Endothelial cell of umbilical vein (primary cell): Measurements from ENCODE around the gene PLEKHA8. TPM values are rescaled to one million over a fixed set of nuclear protein-coding genes. Genes with fewer than 3 reads are reported as not detected.

Source experiments
- BruUV-seq: library from RNA; stranded (reverse); fragments of 400-500 nt; replicated peaks from 2 replicates; lab custom pipeline; 2021; lab: Mats Ljungman, UMichigan
- CTCF ChIA-PET: fragments of 300-600, 350-600 bp; sonication (Branson Sonifier 250); formaldehyde crosslinking; loops from one replicate; lab custom pipeline; 2021; ENCODE audit warnings: antibody characterized with exemption, inconsistent platforms; lab: Charles Lee
- POLR2A ChIA-PET: fragments of 300-600, 350-600 bp; sonication (Branson Sonifier 250); formaldehyde crosslinking; loops from one replicate; lab custom pipeline; 2021; ENCODE audit warnings: antibody characterized with exemption, inconsistent platforms; lab: Charles Lee
- DNase-seq: peaks from one replicate; pipeline ENCODE4 v3.0.0-alpha.2; 2011; ENCODE audit warnings: low read depth, low spot score
- FAIRE-seq: peaks from 2 replicates; lab custom pipeline; 2011; peaks lifted over from hg19 to GRCh38; lab: Jason Lieb, UNC
- H2AFZ ChIP-seq: 2 replicates; pipeline ENCODE4 v1.6.0; 2012; ENCODE audit warnings: low read depth, low read length, control low read depth, inconsistent platforms
- H3K27ac ChIP-seq: 2 replicates; pipeline ENCODE4 v1.5.1; 2011; ENCODE audit warnings: low read depth, mild to moderate bottlenecking, control low read depth, low read length, moderate library complexity; ENCODE audit not compliant: insufficient read depth
- H3K27me3 ChIP-seq, 2 experiments: 2 replicates each; pipeline versions ENCODE4 v1.6.0 to v1.6.1; 2011; ENCODE audit warnings: low read length in 2 of 2, mixed read lengths in 1 of 2; ENCODE audit not compliant: control insufficient read depth in 2 of 2, insufficient read depth in 2 of 2
- H3K36me3 ChIP-seq, 2 experiments: 2 replicates in 1 of 2; 3 replicates in 1 of 2; pipeline ENCODE4 v1.5.1; 2011; ENCODE audit warnings: low read length in 2 of 2, mild to moderate bottlenecking in 1 of 2, moderate library complexity in 1 of 2; ENCODE audit not compliant: control insufficient read depth in 2 of 2, insufficient read depth in 2 of 2; ENCODE audit errors: extremely low read depth in 1 of 2
- H3K4me1 ChIP-seq: 3 replicates; pipeline ENCODE4 v1.5.1; 2011; ENCODE audit warnings: mild to moderate bottlenecking, low read length; ENCODE audit not compliant: control insufficient read depth, insufficient read depth; ENCODE audit errors: extremely low read depth
- H3K4me2 ChIP-seq: 2 replicates; pipeline ENCODE4 v1.6.1; 2011; ENCODE audit warnings: low read length, control low read depth, mixed read lengths; ENCODE audit not compliant: insufficient read depth
- H3K4me3 ChIP-seq, 3 experiments: fragments of 200-600 bp in 1 of 3; sonication (generic), shearing (Covaris generic) in 1 of 3; replicated peaks in 1 of 3; 2 replicates each; pipeline ENCODE4 v1.5.1; 2011 to 2016; ENCODE audit warnings: control low read depth in 3 of 3, low read length in 3 of 3, mild to moderate bottlenecking in 2 of 3, inconsistent platforms in 1 of 3, low read depth in 1 of 3, moderate library complexity in 1 of 3; ENCODE audit not compliant: insufficient read depth in 1 of 3
- H3K79me2 ChIP-seq: 2 replicates; pipeline ENCODE4 v1.6.0; 2012; ENCODE audit warnings: low read length, inconsistent platforms; ENCODE audit not compliant: control insufficient read depth, insufficient read depth
- H3K9ac ChIP-seq: replicated peaks from 2 replicates; pipeline ENCODE3; 2011; ENCODE audit warnings: low read length, control low read depth; ENCODE audit not compliant: insufficient read depth; ENCODE audit errors: extremely low read depth
- H3K9me1 ChIP-seq: replicated peaks from 3 replicates; pipeline ENCODE4 v1.6.0; 2011; ENCODE audit warnings: mild to moderate bottlenecking, low read length; ENCODE audit not compliant: control insufficient read depth, insufficient read depth; ENCODE audit errors: extremely low read depth
- H3K9me3 ChIP-seq: replicated peaks from 2 replicates; pipeline ENCODE4 v1.5.1; 2012; ENCODE audit warnings: low read length, inconsistent platforms; ENCODE audit not compliant: control insufficient read depth, insufficient read depth
- H4K20me1 ChIP-seq: replicated peaks from 2 replicates; pipeline ENCODE3; 2011; ENCODE audit warnings: mild to moderate bottlenecking, low read length; ENCODE audit not compliant: control insufficient read depth, insufficient read depth; ENCODE audit errors: extremely low read depth
- CTCF ChIP-seq, 2 donors: IDR thresholded peaks; 1 replicate in 1 of 2; 2 replicates in 1 of 2; pipeline ENCODE4 v1.5.1; 2011; ENCODE audit warnings: low read length in 2 of 2, mild to moderate bottlenecking in 2 of 2, moderate library complexity in 2 of 2, control low read depth in 1 of 2, inconsistent platforms in 1 of 2, low read depth in 1 of 2; ENCODE audit not compliant: insufficient read depth in 1 of 2; ENCODE audit errors: extremely low read depth in 1 of 2
- EZH2 ChIP-seq: IDR thresholded peaks from 2 replicates; pipeline ENCODE4 v1.6.1; 2012; ENCODE audit warnings: borderline replicate concordance, low read depth, mild to moderate bottlenecking, moderate library complexity, low read length, inconsistent platforms; ENCODE audit not compliant: severe bottlenecking
- FOS ChIP-seq: IDR thresholded peaks from 2 replicates; pipeline ENCODE4 v1.6.1; 2011; ENCODE audit warnings: mild to moderate bottlenecking, low read length, moderate library complexity, borderline replicate concordance; ENCODE audit not compliant: insufficient read depth
- GATA2 ChIP-seq: IDR thresholded peaks from 2 replicates; pipeline ENCODE4 v1.7.0; 2011; ENCODE audit warnings: low read depth, mild to moderate bottlenecking, moderate library complexity, mixed read lengths, low read length; ENCODE audit not compliant: insufficient read length, insufficient read depth
- JUN ChIP-seq: IDR thresholded peaks from 2 replicates; pipeline ENCODE4 v1.6.1; 2011; ENCODE audit warnings: borderline replicate concordance, low read depth; ENCODE audit not compliant: insufficient read length, insufficient read depth
- MAX ChIP-seq: IDR thresholded peaks from 2 replicates; pipeline ENCODE4 v1.6.1; 2011; ENCODE audit not compliant: insufficient read depth, insufficient read length
- MYC ChIP-seq: IDR thresholded peaks from one replicate; pipeline ENCODE4 v1.6.1; 2011; ENCODE audit warnings: mild to moderate bottlenecking, low read depth, low read length
- POLR2A ChIP-seq: IDR thresholded peaks from 2 replicates; pipeline ENCODE4 v1.6.1; 2012; ENCODE audit warnings: low read depth, mild to moderate bottlenecking, control low read depth, low read length
- POLR2AphosphoS5 ChIP-seq: IDR thresholded peaks from 2 replicates; pipeline ENCODE4 v1.6.1; 2012; ENCODE audit warnings: low read depth, mild to moderate bottlenecking, control low read depth, low read length, moderate library complexity; ENCODE audit not compliant: insufficient read depth
- dilution Hi-C: fragments of 300-500 bp; cut with MboI; formaldehyde crosslinking; loops from one replicate; pipeline ENCODE4 v1.15.0; 2019; ENCODE audit warnings: low sequenced_read_pairs; ENCODE audit not compliant: extremely low pct_ligation_motif_present
- intact Hi-C: fragments of 100-400 bp; cut with micrococcal nuclease; formaldehyde crosslinking; loops from one replicate; pipeline ENCODE4 v1.10.0; 2022
- polyA plus RNA-seq, 4 experiments: library from polyadenylated mRNA; depleted of rRNA in 3 of 4; stranded (reverse) in 3 of 4; unstranded in 1 of 4; fragments of >200 nt; gene quantifications; 2 replicates each; pipeline versions ENCODE4 v1.2.1 to v1.2.3, GENCODE V29; 2011 to 2012; ENCODE audit warnings: missing spikeins in 1 of 4
- total RNA-seq: library from RNA; stranded (reverse); gene quantifications from 2 replicates; pipeline ENCODE4 v1.2.3, GENCODE V29; 2021

Gene PLEKHA8
- total and polyA plus RNA-seq, 2 donors (not counting 3 experiments of a cell fraction or from before 2014, with no cell fraction given): 4.5 to 19.8 TPM

DNA sequence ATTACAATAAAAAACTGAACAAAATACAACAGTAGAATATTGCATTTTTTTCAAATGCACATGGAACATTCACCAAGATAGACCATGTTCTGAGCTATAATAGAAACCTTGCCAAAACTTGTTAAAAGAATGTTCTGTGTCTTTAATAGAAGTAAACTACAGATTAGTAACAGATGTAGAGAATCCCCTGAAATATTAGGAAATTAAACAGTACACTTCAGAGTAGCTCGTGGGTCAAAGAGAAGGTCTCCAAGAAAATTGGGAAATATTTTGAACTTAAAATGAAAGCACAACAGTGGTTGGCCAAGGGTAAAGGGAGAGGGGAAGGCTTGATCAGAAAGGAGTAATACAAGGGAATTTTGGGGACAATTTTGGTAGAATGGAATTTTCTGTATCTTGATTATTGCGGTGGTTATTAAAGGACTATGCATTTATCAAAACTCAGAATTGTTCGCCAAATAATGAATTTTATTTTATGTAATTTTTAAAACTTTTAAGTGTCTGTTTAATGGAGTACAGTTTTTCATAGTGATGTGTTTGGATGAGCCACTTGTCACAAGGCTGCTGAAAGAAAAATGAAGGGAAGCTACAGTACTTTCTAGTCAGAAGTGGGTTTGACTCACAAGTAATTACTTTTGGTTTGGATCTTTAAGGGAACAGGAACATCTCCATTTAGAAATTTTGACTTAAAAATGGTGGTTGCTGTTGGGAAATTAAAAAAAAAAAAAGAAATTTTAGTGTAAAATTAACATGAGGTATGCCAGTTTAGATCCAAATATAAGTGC, 10.2 kb downstream of the PLEKHA8 start:
- H3K9me3 ChIP-seq: no peaks in the 10 kb centered on the region
- H3K4me1 ChIP-seq: no peaks in the 10 kb centered on the region
- FAIRE-seq: no peak
- POLR2A ChIA-PET: no interaction called here
- H2AFZ ChIP-seq: no peak overlapping the region
- H3K27ac ChIP-seq: no peak overlapping the region
- TF ChIP-seq MAX (no peak), CTCF (IDR thresholded peaks at IDR 0.05; ENCODE audit: extremely low read depth in 1 of 2, insufficient read depth in 1 of 2, low read depth in 1 of 2, low read length in 2 of 2) (no peak), JUN (no peak), MYC (no peak), GATA2 (no peak), POLR2A (no peak), POLR2AphosphoS5 (no peak), FOS (no peak), EZH2 (no peak)
- dilution Hi-C loops (no loop called here), intact Hi-C loops (no loop called here)
- DNase-seq: no peak
- no peaks in the 10 kb centered on the region for H3K36me3 ChIP-seq
- no TSS peak for BruUV-seq
- H3K4me3 ChIP-seq: no peak overlapping the region
- H3K79me2 ChIP-seq: no peaks in the 10 kb centered on the region
- CTCF ChIA-PET: interaction anchor here (1.0 to 1.5 kb wide), 2 partner anchors 23 to 36 kb away, joined by 3 to 5 read pairs; no protein-coding TSS in a partner anchor
- H3K9ac ChIP-seq: no peak overlapping the region
- no peak overlapping the region for H3K4me2 ChIP-seq
- no peaks in the 10 kb centered on the region for H3K9me1 ChIP-seq
- H3K27me3 ChIP-seq: no peaks in the 10 kb centered on the region
- H4K20me1 ChIP-seq: peaks cover 2% of the 10 kb centered on the region
